GM12872 (cell line): ENCODE measurements around the gene NAGK.

ENCODE experiments used
- TF ChIP-seq, protein P1 (sequence below): IDR thresholded peaks from 3 replicates; pipeline ENCODE4 v1.5.1; 2011; ENCODE audit warnings: low read depth, mild to moderate bottlenecking, low read length, moderate library complexity; ENCODE audit not compliant: insufficient read depth

Gene NAGK

DNA sequence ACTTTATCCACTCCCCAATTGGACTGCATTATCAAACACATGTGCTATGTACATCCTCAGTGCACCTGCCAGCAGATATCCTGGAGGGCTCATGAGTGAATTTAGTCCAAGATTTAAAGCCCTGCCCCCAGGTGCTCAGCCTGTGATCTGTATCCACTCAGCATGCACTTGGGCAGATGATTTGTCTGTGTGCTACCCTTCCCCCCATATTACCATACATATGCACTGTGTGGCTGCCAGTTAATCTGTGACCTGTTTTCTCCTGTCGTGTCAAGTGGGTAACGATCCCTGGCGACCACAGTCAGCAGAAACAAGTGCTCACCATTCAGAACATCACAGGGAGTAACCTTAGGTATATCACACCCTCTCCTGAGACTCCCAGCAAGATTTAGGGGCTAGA is 10.2 kb downstream of the NAGK start:
- TF ChIP-seq, protein P1, sequence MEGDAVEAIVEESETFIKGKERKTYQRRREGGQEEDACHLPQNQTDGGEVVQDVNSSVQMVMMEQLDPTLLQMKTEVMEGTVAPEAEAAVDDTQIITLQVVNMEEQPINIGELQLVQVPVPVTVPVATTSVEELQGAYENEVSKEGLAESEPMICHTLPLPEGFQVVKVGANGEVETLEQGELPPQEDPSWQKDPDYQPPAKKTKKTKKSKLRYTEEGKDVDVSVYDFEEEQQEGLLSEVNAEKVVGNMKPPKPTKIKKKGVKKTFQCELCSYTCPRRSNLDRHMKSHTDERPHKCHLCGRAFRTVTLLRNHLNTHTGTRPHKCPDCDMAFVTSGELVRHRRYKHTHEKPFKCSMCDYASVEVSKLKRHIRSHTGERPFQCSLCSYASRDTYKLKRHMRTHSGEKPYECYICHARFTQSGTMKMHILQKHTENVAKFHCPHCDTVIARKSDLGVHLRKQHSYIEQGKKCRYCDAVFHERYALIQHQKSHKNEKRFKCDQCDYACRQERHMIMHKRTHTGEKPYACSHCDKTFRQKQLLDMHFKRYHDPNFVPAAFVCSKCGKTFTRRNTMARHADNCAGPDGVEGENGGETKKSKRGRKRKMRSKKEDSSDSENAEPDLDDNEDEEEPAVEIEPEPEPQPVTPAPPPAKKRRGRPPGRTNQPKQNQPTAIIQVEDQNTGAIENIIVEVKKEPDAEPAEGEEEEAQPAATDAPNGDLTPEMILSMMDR = no peak

DNA sequence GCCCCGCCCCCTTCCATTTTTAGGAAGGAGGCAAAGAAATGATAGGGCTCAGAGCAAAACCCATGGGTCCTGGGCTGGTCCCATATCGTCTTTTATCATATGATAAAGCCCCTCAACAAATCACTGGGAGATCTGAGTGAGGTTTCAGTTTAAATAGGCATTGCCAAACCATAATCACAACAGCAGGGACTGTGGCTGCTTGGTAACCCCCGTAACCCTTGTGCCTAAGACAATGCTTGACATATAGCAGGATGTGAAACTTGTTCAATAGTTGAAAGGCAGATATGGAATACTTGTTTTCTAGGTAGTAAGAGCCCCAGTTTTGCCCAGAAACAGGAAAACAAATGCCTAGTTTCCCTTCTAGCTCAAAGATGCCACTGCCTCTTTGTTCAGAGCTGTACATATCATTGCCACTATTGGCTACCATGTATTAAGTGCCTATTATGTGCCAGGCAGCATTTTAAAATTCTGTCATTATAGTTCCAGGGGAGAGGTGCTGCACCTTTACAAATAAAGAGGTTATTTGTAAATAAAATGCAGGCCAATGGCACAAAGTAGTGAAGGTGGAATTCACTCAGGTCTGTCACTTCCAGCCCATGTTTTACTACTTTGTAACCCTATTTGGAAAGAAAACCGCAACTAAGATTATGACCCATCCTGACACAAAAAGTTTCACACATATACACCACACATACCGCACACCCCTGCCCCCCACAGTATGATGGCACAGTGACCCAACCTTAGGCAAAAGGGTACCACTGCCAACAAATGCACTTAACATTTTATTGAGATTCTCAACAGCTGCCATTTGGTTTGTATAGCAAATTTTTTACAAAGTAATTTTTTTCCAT is 14.2 kb downstream of the NAGK start:
- TF ChIP-seq, protein P1 = no peak

DNA sequence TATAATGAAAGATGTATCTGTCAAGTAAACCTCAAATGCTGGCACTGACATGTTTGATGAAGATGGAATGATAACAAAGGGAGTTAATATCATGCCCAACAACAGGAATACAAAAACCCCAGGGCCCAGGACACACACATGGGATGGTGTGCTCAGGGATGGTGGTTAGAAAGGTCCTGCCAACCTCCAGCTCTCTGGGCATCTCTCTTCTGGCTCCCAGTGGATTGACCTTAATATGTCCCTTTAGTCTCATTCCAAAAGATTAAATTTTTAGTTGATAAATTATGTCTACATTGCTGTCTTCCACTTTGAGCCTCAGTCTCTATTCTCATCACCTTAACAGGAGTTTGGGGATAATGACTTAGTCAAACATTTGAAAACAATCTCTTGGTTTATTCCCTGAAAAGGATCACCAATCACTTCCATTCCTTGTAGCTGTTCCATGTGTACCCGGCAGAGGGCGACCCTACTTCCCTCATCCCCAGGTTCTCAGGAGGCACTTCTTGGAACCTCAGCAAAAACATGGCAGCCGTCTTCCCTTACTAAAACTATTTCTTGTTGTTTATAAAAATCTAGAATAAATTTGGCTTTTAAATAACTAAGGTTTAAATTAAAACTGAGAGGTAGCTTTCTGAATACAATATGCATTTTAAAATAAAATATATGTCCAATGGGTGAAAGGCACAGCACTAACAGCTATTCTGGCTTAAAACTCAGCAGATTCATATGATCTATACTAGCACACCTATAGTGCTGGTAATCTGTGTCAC is 31.9 kb downstream of the NAGK start:
- TF ChIP-seq, protein P1 = peak; percentile 66

DNA sequence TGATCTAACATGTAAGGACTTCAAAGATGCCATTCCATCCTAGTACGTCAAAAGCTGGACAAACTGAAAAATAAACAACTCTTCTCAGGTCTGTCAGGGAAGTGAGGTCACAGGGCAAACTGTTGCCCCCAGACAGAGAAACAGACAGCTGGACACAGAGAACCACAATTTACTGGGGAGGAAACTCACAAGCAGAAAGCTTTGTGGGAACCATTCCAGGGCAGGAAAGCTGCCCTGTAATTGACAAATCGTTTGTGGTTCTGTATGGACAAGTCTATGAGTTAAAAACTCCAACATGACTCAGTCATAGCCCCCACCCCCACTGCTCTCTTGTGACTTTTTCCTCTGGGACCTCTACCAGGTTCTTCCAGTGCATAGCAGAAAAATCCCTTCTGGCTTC is 33.2 kb downstream of the NAGK start:
- TF ChIP-seq, protein P1 = no peak

DNA sequence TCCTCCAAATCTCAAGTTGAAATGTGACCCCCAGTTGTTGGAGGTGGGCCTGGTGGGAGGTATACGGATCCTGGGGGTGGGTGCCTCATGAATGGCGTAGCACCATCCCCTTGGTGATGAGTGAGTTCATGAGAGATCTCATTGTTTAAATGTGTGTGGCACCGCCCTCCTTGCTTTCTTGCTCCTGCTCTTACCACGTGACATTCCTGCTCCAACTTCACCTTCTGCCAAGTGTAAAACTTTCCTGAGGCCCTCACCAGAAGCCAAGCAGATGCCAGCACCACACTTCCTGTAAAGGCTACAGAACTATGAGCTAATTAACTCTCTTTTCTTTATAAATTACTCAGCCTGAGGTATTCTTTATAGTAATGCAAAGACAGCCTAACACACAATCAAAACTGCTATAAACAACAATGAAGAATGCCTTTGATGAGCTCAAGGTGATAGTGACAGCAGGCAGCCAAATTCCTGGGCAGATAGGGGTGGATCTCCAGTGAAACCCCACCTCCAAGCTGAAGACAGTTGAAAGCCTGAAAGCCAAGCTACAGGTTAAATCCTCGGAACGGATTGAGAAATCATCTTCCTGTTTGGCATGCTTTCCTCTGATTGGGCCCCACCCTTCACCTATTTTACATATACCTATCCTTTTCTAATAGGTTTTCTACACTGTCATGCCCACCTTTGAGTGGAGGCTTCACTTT is 34.7 kb downstream of the NAGK start:
- TF ChIP-seq, protein P1 = no peak

DNA sequence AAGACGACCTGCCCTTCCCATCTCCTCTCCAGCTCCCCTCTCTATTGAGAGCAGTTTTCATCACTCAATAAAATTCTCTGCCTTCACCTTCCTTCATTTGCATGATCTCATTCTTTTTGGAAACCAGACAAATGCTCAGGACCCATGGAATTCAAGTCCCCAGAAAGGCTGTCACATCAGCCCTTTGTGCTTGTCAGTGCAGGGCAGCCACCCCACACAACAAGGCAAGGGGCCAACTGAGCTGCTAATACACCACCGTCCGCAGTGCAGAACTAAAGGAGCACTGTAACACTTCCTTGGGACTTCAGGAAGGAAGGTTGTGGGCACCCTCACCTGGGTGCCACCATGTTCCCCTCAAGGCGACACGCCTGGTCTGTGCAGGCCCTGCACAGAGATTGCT is 35.4 kb downstream of the NAGK start:
- TF ChIP-seq, protein P1 = no peak

DNA sequence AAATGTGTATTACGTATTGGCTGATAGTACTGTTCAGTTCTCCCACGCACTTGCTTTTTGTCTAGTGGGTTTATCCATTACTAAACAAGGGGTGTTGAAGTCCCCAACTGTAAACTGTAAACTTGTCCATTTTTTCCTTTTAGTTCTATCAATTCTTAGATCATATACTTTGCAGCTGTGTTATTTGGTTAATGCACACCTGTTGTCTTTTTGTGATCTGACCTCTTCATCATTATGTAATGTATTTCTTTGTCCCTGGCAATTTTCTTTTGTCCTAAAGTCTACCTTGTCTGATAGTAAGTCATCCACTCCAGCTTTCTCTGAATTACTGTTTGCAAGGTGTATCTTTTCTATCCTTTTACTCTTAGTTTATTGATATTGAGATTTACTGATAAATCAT is 39.6 kb downstream of the NAGK start:
- TF ChIP-seq, protein P1 = no peak
